Posterior cingulate gyrus (tissue), 11 donors: ENCODE data around the gene GPR39.

Experiments
- DNase-seq, 10 donors: peaks; one replicate each; pipeline versions ENCODE4 v3.0.0 to v3.0.0-alpha.2; 2020 to 2021; ENCODE audit warnings: mixed read lengths in 3 of 10
- intact Hi-C: fragments of 100-400 bp; cut with DNase I; formaldehyde crosslinking; loops from one replicate; pipeline ENCODE4 v1.15.1; 2023

GPR39 gene

DNA sequence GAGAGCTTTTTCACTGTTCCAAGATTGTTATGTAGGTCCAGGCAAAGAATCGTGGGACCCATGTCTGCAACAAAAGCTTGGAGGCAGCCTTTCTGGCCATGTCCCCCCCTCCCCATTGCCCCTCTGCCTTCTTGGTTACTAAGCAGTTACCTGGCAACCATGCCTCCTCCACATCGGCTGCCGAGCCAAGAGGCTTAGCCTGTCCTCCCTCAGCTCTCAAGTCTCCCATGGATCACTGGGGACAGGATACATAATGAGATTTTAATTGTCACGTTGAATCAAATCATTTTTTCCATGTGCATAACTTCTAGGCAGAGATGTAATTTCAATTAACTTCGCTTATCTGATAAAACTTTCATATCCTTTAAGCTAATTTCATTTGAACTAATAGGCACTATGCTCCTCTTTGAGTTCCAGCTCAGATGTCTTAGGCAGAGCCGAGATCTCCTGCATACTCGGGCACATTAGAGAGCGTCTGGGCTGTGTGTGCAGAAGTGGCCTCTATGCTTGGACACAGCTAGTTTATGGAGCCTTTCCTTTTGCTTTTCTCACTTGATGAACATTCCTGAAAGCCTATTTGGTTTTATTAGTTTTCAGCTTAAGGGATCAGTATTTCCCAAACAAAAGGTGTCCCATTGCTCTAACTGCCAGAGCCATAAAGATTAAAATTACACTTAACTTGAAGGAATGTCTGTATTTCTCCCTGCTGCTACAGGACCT, 172.7 kb downstream of the GPR39 start:
- DNase-seq, result no peak
- intact Hi-C loops, result no loop called here

DNA sequence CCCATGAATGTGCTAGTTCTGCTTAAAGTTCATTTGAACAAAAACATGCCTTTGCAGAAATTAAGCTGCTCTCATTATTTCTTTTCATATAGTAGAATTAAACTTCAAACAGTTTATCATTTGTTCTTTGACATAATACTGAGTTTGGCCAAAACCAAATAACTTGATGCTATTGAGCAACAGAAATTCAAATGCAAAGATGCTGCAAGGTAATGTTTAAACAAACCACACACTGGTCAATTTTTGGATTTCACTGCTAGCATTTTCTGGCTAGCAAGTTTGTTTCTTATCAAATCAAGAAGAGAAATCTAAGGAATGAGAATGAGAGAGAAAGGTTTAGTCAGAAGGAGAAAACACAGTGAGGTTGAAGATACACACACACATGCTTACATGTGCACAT, 173.4 kb downstream of the GPR39 start:
- intact Hi-C loops, result no loop called here
- no peak for DNase-seq

DNA sequence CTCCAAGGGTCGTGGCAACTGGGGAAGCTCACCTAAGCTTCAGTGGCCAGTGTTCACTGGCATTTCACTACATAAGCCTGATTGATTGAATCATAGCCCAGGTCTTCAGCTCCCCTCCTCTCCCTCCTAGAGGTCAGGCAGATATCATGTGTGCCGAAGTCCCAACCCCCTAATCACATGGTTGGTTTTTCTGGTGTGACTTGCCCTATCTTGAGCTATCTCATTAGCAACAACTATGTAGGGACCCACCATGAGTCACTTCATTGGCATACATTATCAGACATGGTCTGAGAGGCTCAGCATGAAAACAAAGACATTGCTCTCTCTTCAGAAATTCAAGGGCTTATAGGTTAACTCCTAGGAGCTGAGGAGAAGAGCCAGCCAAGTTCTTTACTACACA, 176.6 kb downstream of the GPR39 start:
- no peak for DNase-seq
- intact Hi-C loops, result no loop called here

DNA sequence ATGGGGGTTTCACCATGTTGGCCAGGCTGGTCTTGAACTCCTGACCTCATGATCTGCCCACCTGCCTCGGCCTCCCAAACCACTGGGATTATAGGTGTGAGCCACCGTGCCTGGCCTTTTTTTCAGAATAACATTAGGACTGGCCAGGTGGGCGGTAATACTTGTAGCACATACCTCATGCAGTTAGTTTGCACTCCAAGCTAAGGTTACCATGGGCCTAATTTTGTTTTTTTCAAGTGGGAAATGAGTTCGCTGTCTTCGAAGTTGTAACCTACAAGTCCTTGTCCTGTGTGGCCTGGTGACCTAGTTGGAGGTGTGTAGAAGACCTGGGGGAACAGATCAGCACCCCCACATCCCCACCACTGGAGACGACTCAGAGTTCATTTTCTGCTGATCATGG, 178.6 kb downstream of the GPR39 start:
- intact Hi-C loops, result no loop called here
- no peak for DNase-seq

DNA sequence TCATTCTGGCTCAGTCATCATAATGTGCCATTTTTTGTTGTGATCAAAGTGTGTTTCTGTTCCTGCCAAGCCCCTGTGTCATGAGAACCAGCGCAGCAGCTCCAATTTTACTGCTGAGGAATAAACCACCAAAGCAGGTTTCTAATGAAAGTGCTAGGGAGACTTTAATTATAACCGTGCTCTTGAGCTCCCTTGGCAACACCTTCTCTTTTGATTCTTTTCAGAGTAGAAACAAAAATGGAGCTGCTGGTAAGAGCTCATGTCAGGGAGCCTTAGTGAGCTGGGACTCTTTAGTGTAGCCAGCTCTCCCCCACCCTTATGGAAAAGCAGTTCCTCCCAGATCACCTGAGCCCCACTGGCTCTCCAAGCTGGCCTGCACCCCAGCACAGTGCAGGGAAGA, 179.1 kb downstream of the GPR39 start:
- DNase-seq, result no peak
- intact Hi-C loops, result no loop called here

DNA sequence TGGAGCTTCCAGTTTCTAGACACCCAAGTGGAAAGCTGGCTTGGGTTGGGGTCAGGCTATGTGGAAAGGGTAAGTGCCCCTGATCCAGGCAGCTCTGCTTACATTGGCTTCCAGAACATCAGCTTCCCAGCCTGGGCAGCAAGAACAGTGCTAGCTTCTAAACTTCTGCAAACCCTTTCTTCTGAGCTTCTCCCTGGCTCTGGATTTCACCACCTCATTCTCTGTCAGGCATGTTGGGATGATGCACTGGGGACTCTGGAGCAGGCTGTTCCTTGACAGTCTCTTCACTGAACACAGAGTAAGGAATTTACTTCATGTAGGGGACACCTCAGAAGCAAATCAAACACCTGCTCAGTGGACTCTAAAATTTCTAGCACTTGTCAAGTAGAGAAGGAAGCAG, 180.6 kb downstream of the GPR39 start:
- intact Hi-C loops, result no loop called here
- DNase-seq, result no peak

DNA sequence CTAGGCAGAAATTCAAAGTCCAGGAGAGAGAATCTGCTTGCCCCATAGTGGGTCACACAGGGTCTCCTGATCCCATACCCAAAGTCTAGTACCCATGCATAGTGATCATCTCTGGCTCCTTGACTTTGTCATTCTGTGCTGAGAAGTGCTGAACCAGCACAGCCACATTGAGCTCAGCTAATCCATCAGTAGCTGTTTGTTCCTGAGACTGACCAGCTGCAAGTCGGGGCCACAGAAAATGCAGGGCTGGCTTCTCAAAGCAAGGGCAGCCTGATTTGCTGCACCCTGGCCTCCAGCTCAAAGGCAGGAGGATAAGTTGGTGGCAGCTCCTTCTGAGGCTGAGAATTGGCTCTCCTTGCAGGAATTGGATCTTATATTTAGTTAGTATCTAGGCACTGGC, 181.2 kb downstream of the GPR39 start:
- intact Hi-C loops, result no loop called here
- no peak for DNase-seq

DNA sequence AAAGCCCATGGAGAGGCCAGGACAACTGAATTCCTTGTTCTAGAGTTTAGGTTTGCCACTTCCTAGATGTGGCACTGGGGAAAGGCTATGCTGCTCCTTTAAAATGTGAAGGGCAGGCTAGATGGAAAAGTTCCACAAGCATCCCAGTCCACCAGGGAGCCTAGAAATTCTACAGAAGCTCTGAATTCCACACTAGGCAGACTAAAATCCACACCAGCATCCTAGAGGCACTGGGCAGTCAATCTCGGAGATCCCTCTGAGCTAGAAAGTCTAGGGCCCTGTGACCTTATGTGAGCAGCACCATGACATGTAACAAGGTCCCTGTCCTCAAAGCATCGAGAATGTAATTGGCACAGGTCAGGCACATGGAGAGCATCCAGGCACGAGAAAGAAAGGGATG, 181.9 kb downstream of the GPR39 start:
- intact Hi-C loops, result no loop called here
- no peak for DNase-seq

DNA sequence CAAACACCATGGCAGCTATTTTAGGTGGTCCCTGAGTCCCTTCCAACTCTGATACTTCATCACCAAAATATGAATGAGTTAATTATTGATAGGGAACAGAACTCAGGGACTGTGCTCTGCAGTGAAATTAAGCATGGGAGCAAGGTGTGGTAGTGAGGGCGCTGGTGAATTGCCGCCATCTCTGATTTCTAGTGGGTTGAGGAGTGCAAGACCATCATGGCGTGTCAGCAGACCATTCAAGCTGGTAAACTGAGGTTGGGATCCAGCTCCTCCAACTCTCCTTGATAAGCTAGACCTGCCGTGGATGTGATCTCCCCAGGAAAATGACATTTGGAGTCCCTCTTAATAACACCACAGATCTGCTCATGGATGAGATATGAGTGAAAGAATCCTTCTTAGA, 183.0 kb downstream of the GPR39 start:
- no peak for DNase-seq
- intact Hi-C loops, result no loop called here

DNA sequence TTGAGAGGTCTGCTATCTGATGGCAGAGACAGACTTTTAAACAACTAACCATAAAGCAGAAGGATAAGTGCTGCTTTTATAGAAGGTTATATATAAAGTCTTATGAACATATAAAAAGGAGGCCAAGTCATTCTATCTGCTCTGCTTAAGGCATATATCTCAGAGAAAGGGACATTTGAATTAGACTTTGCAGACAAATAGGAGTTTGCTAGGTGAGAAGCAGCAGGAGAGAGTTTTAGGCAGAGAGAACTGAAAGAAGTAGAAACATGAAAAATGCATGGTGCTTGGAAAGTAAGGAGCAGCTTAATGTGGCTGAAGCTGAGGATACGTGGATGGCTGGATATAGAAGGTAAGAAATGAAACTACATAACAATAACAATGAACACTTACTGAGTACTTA, 188.0 kb downstream of the GPR39 start:
- DNase-seq, result no peak
- intact Hi-C loops, result no loop called here

DNA sequence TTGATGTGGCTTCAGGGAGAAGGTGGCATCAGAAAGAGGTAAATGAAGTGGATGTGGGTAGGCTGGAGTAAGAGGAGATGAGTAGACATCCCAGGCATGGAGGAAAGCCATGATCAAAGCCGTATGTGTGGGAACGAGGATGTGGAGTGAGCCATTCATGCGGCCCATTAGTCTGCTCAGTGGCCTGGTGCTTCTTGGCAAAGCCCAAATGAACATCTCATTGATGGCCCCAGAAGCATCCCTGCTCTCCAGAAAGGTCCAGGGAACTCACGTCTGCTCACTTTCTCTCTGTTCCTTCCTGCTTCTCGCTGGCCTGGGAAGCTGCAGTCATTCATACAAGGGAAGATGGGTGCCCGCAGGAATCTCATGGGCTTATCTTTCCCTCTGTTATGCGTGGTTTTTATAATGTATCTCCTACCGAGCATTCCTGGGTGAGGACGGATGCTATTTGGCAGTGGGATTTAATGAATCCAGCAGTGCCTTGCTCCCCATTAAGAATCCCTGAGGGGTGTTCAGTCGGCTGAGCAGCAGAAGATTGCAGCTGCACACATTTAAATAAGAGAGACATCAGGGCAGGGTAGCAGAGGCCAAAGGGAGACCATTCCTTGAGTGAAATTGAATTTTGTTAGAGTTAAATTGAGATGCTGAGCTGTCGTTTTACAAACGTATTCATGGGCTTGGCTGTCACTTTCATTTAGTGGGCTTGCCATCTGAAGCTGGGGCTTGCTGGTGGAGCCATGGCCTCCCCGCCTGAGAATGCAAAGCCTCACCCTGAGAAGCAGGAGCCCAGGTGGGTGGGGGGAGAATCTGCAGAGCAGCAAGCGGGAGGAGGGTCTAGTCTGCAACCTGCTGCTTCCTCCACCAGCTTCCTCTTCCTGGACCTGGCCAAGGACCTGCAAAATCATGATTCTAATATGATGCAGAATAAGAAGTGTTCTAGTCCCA, 188.9 kb downstream of the GPR39 start:
- intact Hi-C loops, result no loop called here
- no peak for DNase-seq

DNA sequence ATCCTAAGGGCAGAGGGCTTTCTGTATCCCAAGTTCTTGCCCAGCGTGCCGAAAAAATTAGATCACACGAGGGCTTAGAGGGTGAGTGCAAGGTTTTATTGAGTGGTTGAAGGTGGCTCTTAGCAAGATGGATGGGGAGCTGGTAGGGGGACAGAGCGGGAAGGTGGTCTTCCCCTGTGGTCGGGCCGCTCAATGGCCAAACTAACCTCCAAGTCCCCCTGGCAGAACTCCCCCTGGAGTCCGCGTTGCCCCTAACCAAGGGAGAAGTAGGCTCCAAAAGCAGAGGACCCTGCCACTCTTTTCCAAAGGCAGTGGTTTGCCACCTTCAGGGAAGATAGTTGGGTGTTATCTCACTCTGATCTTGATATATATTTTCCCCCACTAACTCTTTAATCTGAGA, 190.0 kb downstream of the GPR39 start:
- DNase-seq, result no peak
- intact Hi-C loops, result no loop called here

DNA sequence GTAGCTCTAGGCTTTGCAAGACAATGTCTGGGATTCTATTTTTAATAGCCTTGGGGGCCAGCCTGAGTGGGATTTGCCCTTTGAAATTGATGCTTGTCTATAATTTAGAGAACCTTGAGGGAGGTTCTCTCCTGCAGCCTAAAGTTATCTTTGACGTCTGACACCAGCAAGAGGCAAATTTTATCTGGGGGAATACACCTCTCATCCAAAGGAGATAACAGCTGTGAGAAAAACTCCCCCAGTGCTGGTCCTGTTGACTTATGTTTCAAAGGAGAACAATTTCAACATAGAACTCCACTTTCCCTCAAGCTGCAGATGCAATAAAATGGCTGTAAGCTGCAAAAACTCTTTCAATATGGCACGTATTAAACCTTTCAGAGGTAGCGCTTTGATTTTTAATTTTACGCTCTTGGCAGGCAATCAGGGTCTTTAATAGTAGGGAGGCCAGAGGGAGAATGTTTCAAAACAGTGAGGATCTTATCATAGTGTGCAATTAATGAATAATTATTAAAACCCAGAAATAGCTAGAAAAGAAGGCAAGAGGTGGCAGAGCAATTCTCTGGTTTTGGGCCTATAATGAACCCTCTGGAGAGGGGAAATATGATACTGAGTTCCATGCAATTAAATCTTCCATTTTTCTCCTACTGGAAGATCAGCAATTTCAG, 191.0 kb downstream of the GPR39 start:
- no peak for DNase-seq
- intact Hi-C loops, result no loop called here

DNA sequence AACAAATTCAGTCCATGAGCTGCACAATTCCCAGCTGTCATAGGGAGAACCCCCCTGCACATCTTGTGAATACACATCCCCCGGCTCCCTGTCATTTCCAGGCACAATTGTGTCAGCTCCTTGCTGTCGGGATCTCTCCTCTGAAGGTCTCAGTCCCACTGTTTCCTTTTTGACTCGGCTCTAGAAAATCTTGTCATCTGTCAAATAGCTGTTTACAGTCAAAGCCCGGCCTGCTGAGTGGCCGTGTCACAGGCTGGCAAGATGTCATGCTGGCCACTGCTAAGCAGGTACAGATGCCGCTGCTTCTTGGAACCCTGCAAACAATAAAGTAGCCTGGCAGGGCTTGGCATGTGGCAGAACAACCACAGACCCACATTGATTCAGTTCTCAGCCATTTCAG, 191.7 kb downstream of the GPR39 start:
- intact Hi-C loops, result no loop called here
- no peak for DNase-seq

DNA sequence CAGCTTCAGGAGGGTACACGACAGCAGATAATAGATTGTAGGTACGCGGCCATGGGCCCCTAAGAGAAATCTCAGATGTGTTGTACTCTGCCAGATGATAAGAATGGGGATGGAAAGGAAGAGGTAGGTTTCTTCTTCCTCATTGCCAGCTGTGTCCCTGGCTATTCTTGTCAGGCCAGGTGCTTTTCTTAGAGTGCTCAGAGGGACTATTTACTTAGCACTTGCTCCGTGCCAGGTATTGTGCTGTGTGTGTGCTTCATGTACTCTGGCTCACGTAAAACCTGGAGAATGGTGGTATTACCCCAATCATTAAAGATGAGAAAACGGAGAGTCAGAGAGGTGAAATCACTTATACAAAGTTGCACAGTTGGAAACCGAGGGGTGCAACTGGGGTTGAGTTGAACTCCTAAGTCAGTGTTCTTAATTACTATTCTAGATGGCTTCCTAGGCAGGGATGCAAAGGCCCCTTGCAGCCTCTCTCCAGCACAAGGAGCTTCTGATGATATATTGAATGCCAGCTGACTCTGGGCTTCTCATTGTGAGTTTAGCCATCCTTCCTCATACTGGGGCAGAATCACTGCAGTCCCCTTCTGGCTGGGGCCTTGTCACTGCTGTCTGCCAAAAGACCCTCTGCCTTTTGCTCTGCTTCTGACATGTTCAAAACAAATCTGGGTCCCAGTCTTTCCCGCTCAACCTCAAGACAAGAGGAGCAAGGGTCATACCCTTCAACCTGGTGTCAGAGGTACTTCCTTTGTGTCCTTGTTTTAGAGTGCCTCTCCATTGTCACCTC, 192.7 kb downstream of the GPR39 start:
- no peak for DNase-seq
- intact Hi-C loops, result no loop called here

DNA sequence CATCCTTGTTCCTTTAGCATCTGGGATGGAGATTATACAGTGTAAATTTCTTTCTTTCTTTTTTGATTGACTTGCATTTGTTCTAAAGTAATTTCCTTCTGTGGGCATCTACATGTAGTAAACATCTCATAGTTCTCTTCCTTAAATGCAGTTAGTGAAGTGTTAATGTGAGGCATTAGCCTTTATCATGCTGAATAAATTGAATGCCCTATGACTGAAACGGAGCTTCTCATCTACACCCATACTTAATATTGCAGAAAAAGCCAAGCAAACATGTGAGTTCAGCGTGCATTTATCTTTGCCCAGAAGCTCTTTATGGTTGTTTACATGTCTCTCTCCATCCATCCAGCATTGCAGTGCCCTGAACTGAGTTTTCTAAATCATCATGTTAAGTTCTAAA, 195.1 kb downstream of the GPR39 start:
- intact Hi-C loops, result no loop called here
- no peak for DNase-seq

DNA sequence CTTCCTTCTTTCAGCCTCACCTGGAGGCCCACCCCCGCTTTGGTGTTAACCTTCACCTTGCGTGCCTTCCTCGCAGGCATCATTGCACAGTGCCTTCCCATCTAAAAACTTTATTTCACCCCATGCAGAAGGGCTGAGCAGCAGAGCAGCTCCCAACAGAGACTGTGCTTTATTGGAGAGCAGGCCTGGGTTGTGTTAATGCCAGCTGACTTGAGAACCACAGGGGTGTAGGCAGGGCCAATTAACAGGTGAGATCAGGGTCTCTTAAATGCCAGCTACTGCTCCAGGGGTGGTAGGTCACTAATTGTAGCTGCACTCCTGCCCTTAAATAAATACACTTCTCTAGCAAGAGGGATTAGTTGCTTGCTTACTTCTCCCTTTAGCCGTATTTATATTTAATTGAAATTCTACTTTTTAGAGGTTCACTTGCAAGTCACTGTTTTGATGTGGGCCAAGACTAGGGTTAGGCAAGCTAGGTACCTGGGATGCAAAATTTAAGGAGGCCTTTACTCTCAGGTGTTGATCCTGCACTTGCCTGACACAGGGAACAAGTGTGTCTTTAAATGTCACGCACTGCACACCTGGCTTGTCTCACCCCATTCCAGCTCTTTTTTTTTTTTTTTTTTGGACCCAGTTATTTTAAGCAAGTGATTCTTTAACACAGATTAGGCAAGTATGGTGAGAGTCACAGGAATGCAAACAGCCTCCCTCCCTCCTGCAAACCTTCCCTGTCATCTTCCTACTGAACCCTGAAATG, 198.9 kb downstream of the GPR39 start:
- no peak for DNase-seq
- intact Hi-C loops, result no loop called here

DNA sequence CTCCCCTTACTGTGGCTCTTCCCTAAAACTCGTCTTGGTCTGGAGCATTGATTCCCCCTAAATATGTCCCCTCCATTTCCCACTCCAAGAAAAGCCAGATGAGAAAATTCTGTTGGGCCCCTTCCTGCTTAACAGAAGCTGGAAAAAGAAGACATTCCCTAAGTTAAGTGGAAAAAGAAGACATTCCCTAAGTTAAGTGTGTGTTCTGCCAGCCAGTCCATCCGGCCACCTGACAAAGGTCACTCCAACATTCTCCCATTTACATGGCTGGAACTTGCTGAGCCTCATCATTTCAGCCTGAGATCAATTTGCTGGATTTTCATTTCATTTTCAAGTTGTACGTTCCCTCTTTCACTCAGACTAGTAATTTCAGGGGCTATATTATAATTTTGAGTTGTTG, 201.4 kb downstream of the GPR39 start:
- intact Hi-C loops, result no loop called here

DNA sequence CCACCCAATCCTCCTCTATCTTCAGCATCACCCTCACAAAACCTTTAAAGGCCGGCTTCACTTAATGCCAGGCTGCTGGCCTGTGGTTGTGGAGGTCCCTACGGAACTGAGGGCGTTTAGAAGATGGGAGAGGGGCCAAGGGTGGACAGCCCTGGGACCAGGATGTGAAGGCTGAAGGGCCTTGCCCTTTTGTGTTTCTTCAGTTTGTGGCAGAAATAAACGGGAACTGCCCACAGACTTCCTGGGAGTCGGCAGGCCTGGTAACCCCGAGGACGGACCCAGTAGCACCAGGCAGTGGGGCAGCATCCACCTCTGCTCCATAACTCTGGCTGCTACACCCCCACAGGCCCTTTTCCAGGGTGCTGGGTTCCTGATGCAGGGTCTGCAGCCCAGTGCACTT, 202.1 kb downstream of the GPR39 start:
- no peak for DNase-seq
- intact Hi-C loops, result no loop called here

More for the DNA sequence above, 201.4 kb downstream of the GPR39 start:
- DNase-seq, result no peak

DNA sequence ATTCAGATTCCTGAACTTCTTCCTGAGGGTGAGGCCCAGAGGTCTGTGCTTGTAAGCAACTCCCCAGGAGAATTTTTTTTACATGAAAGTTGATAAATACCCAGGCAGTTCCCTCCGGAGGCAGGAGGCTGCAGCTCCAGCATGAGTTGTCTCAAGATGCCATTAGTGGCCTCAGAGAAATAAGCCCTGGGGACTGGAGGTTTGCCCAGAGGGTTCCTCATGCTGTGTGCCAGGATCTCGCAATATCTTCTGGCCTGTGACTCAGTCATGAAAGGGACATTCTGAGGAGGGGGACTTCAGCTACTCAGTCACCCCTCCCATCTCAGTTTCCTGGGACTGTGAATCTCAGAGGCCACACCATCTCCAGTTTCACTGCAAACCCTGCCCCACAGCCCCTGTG, 203.5 kb downstream of the GPR39 start:
- intact Hi-C loops, result no loop called here
- no peak for DNase-seq
